Kidney (tissue), 14 donors: ENCODE results near the gene SLC35A3. TPM values are rescaled to one million over a fixed set of nuclear protein-coding genes. Genes with fewer than 3 reads are reported as not detected.

Experiments
- DNase-seq, 5 donors: peaks; one replicate each; pipeline ENCODE4 v3.0.0-alpha.2; 2013 to 2020
- FAIRE-seq: peaks from 2 replicates; lab custom pipeline; 2012; peaks lifted over from hg19 to GRCh38; lab: Jason Lieb, UNC
- H3K27ac ChIP-seq, 2 donors: one replicate each; pipeline ENCODE4 v1.7.0; 2013; ENCODE audit warnings: low read depth in 2 of 2, low read length in 2 of 2, inconsistent platforms in 1 of 2
- H3K27me3 ChIP-seq: one replicate; pipeline ENCODE4 v1.7.1; 2013; ENCODE audit warnings: low read length, inconsistent platforms; ENCODE audit not compliant: control insufficient read depth, insufficient read depth
- H3K36me3 ChIP-seq, 3 donors: one replicate each; pipeline versions ENCODE4 v1.7.0 to v1.7.1; 2013; ENCODE audit warnings: low read length in 3 of 3, control low read depth in 1 of 3, inconsistent platforms in 1 of 3; ENCODE audit not compliant: insufficient read depth in 3 of 3, control insufficient read depth in 2 of 3
- H3K4me1 ChIP-seq, 3 donors: one replicate each; pipeline versions ENCODE4 v1.7.0 to v1.7.1; 2013; ENCODE audit warnings: low read length in 3 of 3, inconsistent platforms in 1 of 3, low read depth in 1 of 3; ENCODE audit not compliant: control insufficient read depth in 2 of 3, insufficient read depth in 2 of 3
- H3K4me3 ChIP-seq, 3 donors: one replicate each; pipeline versions ENCODE4 v1.7.0 to v1.8.1; 2013; ENCODE audit warnings: low read length in 3 of 3, control low read depth in 1 of 3, inconsistent platforms in 1 of 3
- H3K9ac ChIP-seq, 3 donors: one replicate each; pipeline versions ENCODE4 v1.7.0 to v1.7.1; 2013; ENCODE audit warnings: low read length in 3 of 3, control low read depth in 1 of 3, inconsistent platforms in 1 of 3
- H3K9me3 ChIP-seq, 3 donors: one replicate each; pipeline versions ENCODE4 v1.7.0 to v1.7.1; 2013; ENCODE audit warnings: low read length in 3 of 3, control low read depth in 1 of 3, inconsistent platforms in 1 of 3; ENCODE audit not compliant: control insufficient read depth in 2 of 3, insufficient read depth in 1 of 3
- intact Hi-C: fragments of 100-400 bp; cut with DNase I; formaldehyde crosslinking; loops from one replicate; pipeline ENCODE4 v1.11.1; 2022
- polyA plus RNA-seq: library from polyadenylated mRNA; stranded (reverse); fragments of 350-450 nt; fragmentation: Illumina TruSeq; extraction: RNeasy Lipid Tissue Mini Kit (QIAGEN cat#74804); gene quantifications from one replicate; pipeline ENCODE4 v1.2.3, GENCODE V29; 2014; ENCODE audit warnings: low read depth, low replicate concordance; ENCODE audit not compliant: insufficient read depth
- total RNA-seq: library from RNA; stranded (reverse); fragmentation: NEBNext Ultra II Directional; extraction: Animal tissue kit (Norgen Biotek cat#: 25700); gene quantifications from one replicate; pipeline ENCODE4 v1.2.1, GENCODE V29; 2021
- TF ChIP-seq, protein P1 (sequence below): IDR thresholded peaks from 3 replicates; pipeline ENCODE4 v1.5.1; 2012; ENCODE audit warnings: mild to moderate bottlenecking, moderate library complexity, borderline replicate concordance; ENCODE audit not compliant: insufficient read depth; ENCODE audit errors: extremely low read depth
- donor health status: control.
- donor health status: control.
- donor health status: control.
- donor health status: control.
- donor health status: control.
- donor health status: DM: yes; HTN: yes; CAD: no.
- donor health status: Normal renal cell carcinoma (clear cell type).

SLC35A3 gene
- total and polyA plus RNA-seq, 2 donors from 2014 or later: 17.9 to 28.2 TPM

DNA sequence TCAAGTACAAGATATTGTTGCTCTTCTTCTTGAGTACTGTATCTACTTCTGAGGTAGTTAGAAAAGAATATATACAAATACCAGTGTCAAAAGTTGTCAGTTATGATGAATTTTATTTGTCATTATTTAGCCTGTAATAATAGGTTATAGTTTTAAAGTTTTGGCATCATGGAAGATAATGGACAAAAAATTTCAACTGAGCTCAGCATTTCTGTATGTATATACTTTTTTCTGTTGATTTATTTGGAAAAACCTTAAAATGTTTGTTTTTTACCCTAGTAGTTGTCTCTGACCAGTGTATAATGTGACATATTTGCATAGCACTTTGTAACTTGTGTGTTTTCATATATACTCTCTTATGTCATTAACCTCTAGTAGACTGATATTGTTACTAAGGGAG is 11.1 kb downstream of the SLC35A3 start:
- Histone ChIP-seq H3K27me3 (no peaks in the 10 kb centered on the region), H3K36me3 (peaks cover 0 to 3% (median 0%) of the 10 kb centered on the region in 3 donors), H3K4me1 (no peaks in the 10 kb centered on the region), H3K9ac (no peak overlapping the region), H3K27ac (no peak overlapping the region), H3K4me3 (no peak overlapping the region), H3K9me3 (no peaks in the 10 kb centered on the region)
- TF ChIP-seq, protein P1, sequence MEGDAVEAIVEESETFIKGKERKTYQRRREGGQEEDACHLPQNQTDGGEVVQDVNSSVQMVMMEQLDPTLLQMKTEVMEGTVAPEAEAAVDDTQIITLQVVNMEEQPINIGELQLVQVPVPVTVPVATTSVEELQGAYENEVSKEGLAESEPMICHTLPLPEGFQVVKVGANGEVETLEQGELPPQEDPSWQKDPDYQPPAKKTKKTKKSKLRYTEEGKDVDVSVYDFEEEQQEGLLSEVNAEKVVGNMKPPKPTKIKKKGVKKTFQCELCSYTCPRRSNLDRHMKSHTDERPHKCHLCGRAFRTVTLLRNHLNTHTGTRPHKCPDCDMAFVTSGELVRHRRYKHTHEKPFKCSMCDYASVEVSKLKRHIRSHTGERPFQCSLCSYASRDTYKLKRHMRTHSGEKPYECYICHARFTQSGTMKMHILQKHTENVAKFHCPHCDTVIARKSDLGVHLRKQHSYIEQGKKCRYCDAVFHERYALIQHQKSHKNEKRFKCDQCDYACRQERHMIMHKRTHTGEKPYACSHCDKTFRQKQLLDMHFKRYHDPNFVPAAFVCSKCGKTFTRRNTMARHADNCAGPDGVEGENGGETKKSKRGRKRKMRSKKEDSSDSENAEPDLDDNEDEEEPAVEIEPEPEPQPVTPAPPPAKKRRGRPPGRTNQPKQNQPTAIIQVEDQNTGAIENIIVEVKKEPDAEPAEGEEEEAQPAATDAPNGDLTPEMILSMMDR: no peak
- intact Hi-C loops: no loop called here
- DNase-seq (no peak), FAIRE-seq (no peak)

DNA sequence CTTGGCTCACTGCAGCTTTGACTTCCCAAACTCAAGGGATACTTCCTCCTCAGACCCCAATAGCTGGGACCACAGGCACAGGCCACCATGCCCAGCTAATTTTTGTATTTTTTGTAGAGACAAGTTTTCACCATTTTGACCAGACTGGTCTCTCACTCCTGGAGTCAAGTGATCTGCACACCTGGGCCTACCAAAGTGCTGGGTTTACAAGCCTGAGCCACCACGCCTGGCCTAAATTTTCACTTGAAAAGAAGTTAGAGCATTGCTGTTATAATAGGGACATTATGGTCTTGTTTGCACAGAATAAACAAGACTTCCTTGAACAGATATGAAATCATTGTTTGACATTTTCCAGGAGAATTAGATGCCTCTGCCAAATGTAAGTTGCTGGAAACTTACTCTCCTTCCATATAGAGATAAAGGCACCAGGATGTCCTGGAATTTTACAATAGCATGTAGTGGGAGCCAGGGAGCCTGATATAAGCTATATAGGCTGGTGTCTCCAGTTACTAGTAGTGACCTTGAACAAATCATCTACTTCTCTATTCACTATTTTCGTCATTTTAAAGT is 16.9 kb downstream of the SLC35A3 start:
- TF ChIP-seq, protein P1: no peak
- Histone ChIP-seq H3K27ac (no peak overlapping the region), H3K27me3 (no peaks in the 10 kb centered on the region), H3K4me3 (no peak overlapping the region), H3K9me3 (peaks cover 0 to under 1% (median 0%) of the 10 kb centered on the region in 3 donors), H3K36me3 (no peaks in the 10 kb centered on the region), H3K9ac (no peak overlapping the region), H3K4me1 (no peaks in the 10 kb centered on the region)
- DNase-seq (no peak), FAIRE-seq (no peak)
- intact Hi-C loops: no loop called here

DNA sequence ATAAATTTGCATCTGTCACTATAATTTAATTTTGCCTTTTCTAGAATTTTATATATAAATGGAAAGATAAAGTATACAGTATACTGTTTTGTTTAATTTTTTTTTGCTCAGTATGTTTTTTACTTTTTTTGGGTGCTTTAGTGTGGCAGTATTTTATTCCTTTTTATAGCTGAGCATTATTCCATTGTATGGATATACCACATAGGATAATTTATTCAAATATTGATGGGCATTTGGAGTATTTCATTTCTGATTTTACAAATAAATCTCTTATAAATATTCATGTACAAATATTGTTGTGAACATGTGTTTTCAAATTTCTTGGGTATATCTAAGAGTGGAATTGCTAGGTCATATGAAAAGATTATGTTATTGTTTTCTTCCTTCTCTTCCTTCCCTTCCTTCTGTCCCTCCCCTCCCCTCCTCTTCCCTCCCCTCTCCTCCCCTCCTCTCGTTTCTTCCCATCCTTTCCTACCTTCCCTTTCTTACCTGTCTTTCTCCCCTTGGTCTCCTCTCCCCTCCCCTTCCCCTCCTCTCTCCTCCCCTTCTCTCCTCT is 18.5 kb downstream of the SLC35A3 start:
- no peak overlapping the region for H3K4me3 ChIP-seq
- TF ChIP-seq, protein P1: no peak
- H3K27me3 ChIP-seq: no peaks in the 10 kb centered on the region
- H3K36me3 ChIP-seq: no peaks in the 10 kb centered on the region
- H3K27ac ChIP-seq: no peak overlapping the region
- FAIRE-seq (no peak), DNase-seq (no peak)
- no peak overlapping the region for H3K9ac ChIP-seq
- H3K9me3 ChIP-seq: peaks cover 0 to 10% (median 0%) of the 10 kb centered on the region in 3 donors
- no peaks in the 10 kb centered on the region for H3K4me1 ChIP-seq
- intact Hi-C loops: no loop called here
